GM18505 (cell line): ENCODE results near the gene TRAPPC3L.

Experiments used
- ATAC-seq: cut with Tn5 transposase; IDR thresholded peaks from one replicate; pipeline ENCODE4 v1.9.1; 2021; ENCODE audit not compliant: unreplicated experiment
- POLR2A ChIP-seq: IDR thresholded peaks from 4 replicates; pipeline ENCODE4 v1.6.1; 2011; ENCODE audit warnings: borderline replicate concordance; ENCODE audit not compliant: insufficient read depth, insufficient read length; ENCODE audit errors: extremely low read depth

The TRAPPC3L gene

DNA sequence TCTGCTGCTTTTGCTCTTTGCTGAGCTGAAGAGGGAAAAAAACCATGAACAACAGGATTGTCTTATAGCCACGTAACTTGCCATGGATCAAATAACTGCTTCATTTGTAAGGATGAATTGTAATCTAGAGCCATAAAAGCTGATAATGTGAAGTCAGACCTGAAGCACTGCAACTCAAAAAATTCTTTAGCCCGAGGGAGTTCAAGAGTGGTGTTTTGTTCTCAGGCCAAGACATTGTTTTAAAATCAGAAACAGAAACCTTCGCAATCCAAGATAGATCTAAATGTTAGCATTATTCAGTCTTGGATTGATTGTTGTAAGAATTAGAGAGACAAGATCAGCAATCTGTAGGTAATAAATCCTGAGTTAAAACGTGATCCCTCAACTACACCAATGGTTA lies at the start of gene TRAPPC3L:
TSS of gene TRAPPC3L (minus strand) at position 34 of the 400 bp plus-strand sequence. CDS start 170 bp downstream, outside the sequence.
- no peak for TF ChIP-seq POLR2A
- ATAC-seq = no peak

DNA sequence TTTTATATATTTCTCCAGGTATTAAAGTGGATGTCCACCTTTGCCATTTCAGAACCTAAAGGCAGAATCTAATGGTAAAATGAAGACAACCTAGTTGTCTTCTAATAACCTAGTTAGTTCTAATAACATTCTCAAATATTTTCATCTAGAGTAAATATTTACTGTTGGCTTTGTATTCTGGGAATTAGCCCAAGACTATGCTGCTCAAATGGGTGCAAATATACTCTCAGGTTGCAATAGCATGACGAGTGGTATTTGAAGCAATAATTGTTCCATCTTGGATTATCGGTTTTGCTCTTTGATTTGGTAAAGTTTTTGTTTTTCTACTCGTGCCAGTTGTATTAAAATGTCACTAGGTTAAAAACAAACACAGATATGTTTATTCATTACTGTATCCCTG lies 49.8 kb upstream of the TRAPPC3L start:
- no peak for TF ChIP-seq POLR2A
- no peak for ATAC-seq

DNA sequence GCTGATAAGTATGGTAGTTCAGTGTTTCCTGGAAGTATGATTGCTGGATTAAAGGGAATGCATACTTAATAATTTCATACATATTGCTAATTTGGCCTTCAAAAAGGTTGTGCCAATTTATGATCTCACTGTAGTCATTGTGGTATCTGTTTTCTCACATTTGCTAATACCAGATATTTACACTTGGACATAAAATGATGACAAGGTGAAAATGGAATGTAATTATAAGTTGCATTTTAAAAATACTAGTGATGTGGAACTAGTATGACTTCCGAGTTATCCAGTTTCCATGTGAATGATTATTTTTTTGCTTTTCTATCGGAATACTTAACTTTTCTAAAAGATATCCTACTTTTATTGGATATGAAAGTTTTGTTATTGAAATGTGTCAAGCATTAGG lies 41.3 kb upstream of the TRAPPC3L start:
- no peak for ATAC-seq

DNA sequence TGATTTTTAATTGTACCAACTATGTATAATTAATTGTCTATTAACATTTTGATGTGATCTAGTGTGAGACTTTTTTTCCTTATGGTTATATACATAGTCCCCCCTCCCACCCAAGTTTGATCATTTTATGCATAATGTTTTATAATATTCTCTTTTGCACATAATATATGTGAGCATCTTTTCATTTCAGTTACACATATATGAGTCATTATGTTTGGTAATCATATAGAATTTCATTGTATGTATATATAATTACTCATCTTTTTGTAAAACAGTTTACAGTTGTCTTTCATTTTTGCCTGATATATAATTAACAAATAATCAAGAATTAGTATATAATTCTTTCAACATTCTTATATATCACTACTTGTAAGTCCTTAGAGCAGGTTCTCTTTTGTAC lies 40.8 kb upstream of the TRAPPC3L start:
- ATAC-seq = no peak
- no peak for TF ChIP-seq POLR2A

More for the DNA sequence above, 41.3 kb upstream of the TRAPPC3L start:
- TF ChIP-seq POLR2A = no peak

DNA sequence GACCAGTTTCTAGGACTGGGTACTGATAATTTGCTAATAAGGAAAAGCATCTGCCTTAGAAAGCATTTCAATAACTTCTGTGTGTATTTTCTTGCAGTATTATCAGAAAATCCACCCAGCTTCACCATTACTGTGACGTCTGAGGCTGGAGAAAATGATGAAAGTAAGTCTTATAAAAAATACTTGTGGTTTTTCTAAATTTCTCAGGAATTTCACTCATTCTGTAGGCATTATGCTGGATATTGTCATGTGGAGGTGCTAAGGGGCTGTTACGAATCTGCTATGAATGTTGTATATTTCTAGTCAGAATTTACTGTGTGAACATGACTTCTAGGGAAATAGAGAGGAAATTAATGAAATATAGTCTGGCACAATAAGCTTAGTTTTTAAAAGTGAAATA lies 34.7 kb upstream of the TRAPPC3L start:
- no peak for ATAC-seq
- no peak for TF ChIP-seq POLR2A

DNA sequence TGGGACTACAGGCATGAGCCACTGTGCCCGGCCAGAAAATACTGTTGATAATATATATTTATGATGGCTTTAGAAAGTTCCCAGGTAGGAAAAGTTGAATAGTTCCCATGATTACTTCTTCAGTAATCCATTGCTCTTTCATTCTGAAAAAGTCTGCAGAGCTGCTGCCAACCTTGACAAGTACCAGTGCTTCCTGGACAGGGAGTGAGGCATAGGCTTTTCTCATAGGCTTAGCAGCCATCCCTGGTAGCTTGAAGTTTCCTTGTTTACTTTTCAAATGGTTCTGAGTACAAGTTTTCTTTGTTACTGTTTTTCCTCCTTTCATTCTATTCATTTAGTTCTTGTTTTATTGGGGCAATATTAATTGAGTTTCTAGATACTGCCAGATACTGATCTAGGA lies 33.7 kb upstream of the TRAPPC3L start:
- TF ChIP-seq POLR2A = no peak
- no peak for ATAC-seq

DNA sequence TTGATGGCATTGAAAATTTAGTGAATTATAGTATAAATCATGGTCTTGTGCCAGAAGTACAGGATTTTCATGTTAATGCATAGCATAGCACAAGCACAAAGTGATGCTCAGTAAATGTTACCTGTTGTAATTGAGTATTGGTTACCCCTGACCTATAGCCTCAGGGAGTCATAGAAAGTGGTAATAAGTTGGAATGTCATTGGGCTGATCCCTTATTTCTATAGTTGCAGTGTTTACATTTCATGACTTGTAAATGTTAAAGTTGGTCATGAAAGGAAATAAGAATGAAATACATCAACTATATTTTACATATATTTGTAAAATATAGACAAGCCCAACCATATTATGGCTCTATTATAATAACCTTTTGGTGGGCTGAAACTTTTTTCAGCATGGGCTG lies 32.9 kb upstream of the TRAPPC3L start:
- no peak for TF ChIP-seq POLR2A
- no peak for ATAC-seq

DNA sequence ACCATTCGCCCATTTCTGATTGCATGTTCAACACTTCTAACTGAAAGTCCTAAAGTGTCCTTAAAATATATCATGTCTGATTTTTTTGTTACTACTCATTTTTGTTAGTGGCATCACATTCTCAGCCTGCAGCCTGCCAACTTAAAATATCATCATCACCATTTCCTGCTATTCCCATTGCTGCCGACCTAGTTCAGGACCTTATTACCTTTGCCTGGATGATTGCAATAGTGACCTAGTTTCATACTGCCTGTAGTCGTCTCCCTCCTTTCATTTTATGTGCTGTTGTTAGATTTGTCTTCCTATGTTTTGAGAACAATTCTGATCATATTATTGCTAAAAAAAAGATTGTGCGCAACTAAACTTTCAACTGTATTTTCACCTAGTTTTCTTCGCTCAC lies 32.0 kb upstream of the TRAPPC3L start:
- no peak for ATAC-seq
- no peak for TF ChIP-seq POLR2A

DNA sequence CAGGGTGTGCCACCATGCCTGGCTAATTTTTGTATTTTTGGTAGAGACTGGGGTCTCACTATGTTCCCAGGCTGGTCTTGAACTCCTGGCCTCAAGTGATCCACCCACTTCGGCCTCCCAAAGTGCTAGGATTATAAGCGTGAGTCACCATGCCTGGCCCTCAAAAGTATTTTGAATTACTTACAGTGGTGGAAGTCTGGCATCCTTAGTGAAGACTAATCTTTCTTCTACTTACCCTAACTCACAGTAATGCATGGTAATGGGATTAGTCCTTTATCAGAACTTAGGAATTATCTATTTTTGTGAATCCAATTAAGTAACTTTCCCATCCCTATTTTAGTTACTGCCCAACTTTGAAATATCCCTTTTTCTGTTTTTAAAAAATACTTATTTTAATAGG lies 29.7 kb upstream of the TRAPPC3L start:
- no peak for ATAC-seq
- TF ChIP-seq POLR2A = no peak

DNA sequence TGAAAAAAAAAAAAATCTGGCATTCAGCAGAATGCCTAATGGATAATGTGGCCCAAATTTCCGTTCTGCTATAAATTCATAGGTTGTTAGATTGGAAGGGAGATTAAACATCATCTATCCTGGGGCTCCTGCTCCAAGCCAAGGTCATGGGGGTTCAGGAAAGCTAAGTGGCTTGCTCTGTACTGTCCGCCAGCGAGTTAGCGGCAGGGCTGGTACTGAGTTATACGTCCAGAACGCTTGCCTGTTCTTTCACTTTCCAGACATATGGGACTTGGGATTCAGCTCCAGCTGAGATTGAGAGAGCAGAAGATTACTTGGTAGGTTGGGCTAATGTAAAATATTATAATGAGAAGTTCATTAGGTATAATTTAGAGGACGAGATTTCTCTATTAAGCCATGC lies 26.7 kb upstream of the TRAPPC3L start:
- TF ChIP-seq POLR2A = no peak
- no peak for ATAC-seq

DNA sequence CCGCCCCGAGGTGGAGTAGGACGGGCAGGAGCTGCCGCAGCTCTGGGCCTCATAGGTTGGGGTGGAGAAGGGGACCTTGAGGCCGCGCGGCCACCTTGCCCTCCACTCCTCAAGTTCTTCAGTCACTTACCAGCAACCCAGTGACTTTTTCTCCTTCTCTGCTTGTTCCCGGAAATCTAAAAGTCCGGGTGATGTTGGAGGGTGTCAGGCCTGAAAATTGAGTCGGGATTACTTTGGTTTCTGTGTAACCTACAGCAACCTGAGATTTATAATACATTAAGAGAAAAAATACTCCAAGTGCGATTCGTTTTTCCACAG lies 26.2 kb upstream of the TRAPPC3L start:
- TF ChIP-seq POLR2A = no peak
- ATAC-seq = no peak

DNA sequence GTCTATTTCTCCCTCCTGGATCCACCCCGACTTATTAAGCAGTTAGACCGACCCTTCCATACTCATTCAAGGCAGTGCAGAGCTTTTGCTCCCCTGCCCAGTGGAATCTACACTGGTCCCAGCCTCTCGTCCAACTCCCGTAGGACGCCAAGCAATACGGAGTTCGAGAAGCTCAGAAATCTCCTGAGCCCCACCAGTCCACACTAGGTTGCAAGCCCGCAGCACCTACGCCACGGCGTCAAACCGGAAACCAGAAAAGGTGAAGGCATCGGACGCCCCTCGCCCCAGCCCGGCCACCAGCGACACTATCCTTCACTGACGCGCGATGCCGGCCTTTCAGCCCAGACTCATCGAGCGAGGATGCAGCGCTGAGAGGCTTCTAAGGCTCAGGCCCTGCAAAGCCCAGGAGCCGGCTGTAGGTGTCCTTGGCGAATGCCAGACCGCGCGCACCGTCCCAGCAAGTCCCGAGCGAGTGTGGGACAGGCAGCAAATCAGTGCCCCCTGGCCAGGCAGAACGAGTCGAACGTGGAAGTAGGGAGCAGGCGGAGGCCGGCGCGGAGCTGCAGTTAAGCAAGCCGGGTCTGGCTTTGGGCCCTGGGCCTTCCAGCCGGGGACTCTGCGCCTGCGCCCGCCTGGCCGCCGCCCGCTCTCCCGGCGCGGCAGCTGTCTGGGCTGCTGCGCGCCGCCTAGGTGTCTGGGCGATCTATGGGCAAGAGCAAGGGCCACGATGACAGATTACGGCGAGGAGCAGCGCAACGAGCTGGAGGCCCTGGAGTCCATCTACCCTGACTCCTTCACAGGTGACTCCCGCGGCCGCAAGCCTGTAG lies 25.6 kb upstream of the TRAPPC3L start, which contains the start of gene RWDD1:
TSS of gene RWDD1 (plus strand) at position 649 of the 827 bp plus-strand sequence. CDS start at position 728, 79 bp downstream.
- peak; percentile 96 for ATAC-seq
- TF ChIP-seq POLR2A = peak; percentile 90

DNA sequence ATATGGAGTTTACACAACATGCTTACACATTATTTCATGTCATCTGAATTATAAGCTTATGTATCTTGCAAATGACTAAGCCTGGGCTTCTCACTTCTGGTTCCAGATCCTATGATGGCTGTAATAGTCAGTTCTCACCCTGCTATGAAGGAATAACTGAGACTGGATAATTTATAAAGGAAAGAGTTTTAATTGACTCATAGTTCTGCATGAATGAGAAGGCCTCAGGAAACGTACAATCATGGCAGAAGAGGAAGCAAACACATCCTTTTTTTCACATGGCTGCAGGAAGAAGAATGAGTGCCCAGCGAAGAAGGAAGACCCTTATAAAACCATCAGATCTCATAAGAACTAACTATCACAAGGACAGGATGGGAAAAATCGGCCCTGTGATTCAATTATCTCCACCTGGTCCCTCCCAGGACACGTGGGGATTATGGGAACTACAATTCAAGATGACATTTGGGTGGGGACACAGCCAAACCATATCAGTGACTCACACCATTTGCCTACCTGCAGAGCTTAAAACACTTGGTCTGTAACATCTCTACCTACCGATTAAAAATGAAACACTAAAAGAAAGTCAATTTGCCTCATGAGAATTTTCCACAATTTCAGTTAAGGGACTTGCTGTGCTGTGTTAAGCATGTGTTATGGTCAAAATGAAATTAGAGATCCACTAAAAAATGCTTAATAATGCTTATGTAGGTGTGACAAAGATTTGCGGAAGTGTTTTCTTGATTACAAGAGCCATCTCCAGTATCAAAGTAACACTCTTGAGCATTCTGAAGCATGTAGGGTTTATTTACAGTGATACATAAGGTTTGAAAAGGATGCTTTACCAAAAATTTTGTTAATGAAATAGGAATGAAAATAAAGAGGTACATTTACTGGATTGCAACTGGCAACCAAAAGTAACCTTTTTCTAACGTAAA lies 23.6 kb upstream of the TRAPPC3L start:
- TF ChIP-seq POLR2A = no peak
- no peak for ATAC-seq
